Right kidney (tissue), 1 donor: ENCODE data around the gene FOXP1.
"Not testable (repeated sequence)": the region's sequence is repeated elsewhere in the genome, so short reads cannot be mapped to it uniquely, and the experiment has no call there.

ENCODE experiments used
- DNase-seq: peaks from one replicate; pipeline ENCODE4 v3.0.0-alpha.2; 2016

FOXP1 gene

GRCh38 chr3:71327936-71328335, 255.6 kb downstream of the FOXP1 start:
- no peak for DNase-seq

- no peak for DNase-seq
These were observed 257.8 kb downstream of the FOXP1 start for GRCh38 chr3:71325715-71326114.

GRCh38 chr3:71324224-71324623, 259.3 kb downstream of the FOXP1 start:
- DNase-seq: not testable (repeated sequence)

- DNase-seq: no peak
These were observed 260.0 kb downstream of the FOXP1 start for GRCh38 chr3:71323558-71323957.

GRCh38 chr3:71322154-71322553, 261.4 kb downstream of the FOXP1 start:
- no peak for DNase-seq

GRCh38 chr3:71319771-71320170, 263.8 kb downstream of the FOXP1 start:
- no peak for DNase-seq

GRCh38 chr3:71318458-71318827, 265.1 kb downstream of the FOXP1 start:
- no peak for DNase-seq

- no peak for DNase-seq
These were observed 265.6 kb downstream of the FOXP1 start for GRCh38 chr3:71317749-71318457.

GRCh38 chr3:71317140-71317539, 266.4 kb downstream of the FOXP1 start:
- DNase-seq: no peak

GRCh38 chr3:71316066-71316777, 267.3 kb downstream of the FOXP1 start:
- DNase-seq: no peak

GRCh38 chr3:71315431-71315830, 268.1 kb downstream of the FOXP1 start:
- no peak for DNase-seq

- no peak for DNase-seq
These were observed 269.7 kb downstream of the FOXP1 start for GRCh38 chr3:71313844-71314243.

- DNase-seq: no peak
These were observed 271.1 kb downstream of the FOXP1 start for GRCh38 chr3:71312461-71312860.

- DNase-seq: no peak
These were observed 271.9 kb downstream of the FOXP1 start for GRCh38 chr3:71311661-71312046.

GRCh38 chr3:71310980-71311660, 272.4 kb downstream of the FOXP1 start:
- no peak for DNase-seq

GRCh38 chr3:71310359-71310979, 273.1 kb downstream of the FOXP1 start:
- DNase-seq: no peak

GRCh38 chr3:71309886-71310285, 273.6 kb downstream of the FOXP1 start:
- DNase-seq: no peak

- DNase-seq: no peak
These were observed 274.2 kb downstream of the FOXP1 start for GRCh38 chr3:71309342-71309741.

GRCh38 chr3:71308836-71309235, 274.7 kb downstream of the FOXP1 start:
- DNase-seq: no peak

GRCh38 chr3:71307991-71308697, 275.4 kb downstream of the FOXP1 start:
- no peak for DNase-seq

- peak; percentile 71 for DNase-seq
These were observed 278.0 kb downstream of the FOXP1 start for GRCh38 chr3:71305231-71306206.
